AG09319 (cell line): Measurements from ENCODE around the gene PDK4.

ENCODE experiments used
- DNase-seq: peaks from one replicate; pipeline ENCODE4 v3.0.0-alpha.2; 2010; ENCODE audit warnings: low read depth; ENCODE audit errors: extremely low read depth
- TF ChIP-seq, protein P1 (sequence below): IDR thresholded peaks from 2 replicates; pipeline ENCODE4 v1.5.1; 2011; ENCODE audit warnings: low read depth, mild to moderate bottlenecking, inconsistent platforms, low read length, moderate library complexity

The PDK4 gene

DNA sequence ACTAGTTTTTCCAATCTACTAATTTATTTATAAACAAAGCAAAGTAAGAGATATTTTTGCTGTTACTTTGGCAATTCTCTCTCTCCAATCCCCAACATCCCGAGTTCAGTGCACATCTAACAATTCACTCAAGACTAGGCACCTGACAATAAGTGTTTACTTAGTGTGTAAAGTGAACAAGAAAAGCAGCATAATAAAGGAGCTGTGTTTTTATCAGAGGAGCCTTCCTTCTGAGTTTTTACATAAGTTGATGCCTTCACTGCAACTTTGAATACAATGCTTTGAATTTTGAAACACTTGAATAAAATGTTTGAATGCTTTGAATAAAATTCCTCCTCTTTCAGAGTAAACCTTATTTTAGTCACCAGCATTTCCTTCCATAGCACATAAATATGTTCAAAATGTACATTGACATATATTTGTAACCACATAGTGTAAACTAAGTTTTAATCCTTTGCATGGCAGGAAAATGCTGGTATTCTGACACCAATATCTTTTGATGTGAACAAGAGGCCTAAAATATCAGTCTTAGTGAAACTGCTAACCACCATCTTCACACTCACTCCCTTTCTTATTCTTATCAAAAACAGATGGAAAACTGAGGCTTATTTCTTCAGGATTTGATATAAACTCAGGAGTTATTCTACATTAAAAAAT is 11.4 kb downstream of the PDK4 start:
- TF ChIP-seq, protein P1, sequence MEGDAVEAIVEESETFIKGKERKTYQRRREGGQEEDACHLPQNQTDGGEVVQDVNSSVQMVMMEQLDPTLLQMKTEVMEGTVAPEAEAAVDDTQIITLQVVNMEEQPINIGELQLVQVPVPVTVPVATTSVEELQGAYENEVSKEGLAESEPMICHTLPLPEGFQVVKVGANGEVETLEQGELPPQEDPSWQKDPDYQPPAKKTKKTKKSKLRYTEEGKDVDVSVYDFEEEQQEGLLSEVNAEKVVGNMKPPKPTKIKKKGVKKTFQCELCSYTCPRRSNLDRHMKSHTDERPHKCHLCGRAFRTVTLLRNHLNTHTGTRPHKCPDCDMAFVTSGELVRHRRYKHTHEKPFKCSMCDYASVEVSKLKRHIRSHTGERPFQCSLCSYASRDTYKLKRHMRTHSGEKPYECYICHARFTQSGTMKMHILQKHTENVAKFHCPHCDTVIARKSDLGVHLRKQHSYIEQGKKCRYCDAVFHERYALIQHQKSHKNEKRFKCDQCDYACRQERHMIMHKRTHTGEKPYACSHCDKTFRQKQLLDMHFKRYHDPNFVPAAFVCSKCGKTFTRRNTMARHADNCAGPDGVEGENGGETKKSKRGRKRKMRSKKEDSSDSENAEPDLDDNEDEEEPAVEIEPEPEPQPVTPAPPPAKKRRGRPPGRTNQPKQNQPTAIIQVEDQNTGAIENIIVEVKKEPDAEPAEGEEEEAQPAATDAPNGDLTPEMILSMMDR = no peak
- DNase-seq = no peak

DNA sequence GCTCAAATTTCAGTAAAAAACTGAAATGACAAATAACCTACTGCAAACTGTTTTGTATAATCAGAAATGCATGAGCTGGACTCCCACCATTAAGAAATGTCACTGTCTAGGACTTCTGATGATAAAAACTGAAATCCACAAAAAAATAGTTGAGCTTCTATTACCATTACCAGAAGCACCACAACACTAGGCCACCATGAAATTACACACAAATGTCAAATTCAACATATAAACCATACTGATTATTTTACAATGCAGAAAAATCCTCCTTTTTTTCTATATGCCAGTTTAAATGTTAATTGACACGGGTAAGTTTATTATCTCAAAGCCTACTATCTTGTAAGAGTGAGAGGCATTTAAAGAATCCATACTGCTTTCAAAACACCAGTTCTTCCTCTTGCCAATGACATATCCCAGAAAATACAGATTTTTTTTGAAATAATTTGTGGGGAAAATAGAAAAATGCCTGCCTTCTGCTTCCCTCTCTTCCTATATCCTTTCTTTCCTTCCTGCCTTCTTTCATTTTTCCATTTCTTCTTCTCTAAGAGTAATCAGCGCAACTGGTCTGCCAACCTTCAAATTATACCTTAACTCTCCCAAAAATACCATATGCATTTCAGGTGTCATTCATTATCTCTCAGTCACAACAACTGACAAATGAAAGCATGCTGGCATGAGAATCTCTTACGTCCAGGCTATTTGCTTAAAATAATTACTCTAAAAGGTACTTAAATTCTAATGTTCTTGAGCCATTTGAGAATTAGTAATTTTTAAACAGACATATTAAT is 12.3 kb downstream of the PDK4 start:
- TF ChIP-seq, protein P1 = no peak
- no peak for DNase-seq

DNA sequence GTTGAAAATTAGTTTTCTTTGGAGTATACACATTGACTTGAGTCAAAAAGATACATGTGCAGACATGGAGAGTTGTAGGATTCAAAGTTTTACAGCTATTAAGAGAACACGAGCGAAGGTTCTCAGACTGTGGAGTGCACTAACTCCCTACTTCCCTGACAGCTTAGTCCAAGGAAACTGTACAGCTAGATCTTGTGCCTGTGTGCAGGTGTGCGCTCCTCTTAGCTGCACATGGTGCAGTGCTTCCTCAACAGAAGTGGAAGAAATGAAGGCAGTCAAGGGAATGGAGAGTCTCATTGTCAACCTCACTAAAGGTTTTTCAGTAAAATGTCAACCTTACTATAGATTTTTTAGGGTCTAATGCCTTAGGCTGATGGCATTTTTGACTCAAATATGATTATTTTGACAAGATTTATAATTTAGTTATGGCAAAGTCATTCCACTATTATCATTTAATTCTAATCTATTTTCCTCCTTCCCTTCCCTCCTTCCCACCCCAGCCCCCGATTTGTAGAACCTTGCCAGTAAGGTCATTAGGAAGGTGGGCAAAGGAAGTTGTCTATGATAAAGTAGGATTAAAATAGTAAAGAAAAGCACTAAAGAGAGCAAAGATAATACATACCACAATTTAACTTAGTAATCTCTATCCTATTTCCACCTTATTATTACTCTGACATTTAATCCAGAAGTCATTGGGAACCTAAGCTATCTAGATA is 13.6 kb downstream of the PDK4 start:
- TF ChIP-seq, protein P1 = no peak
- DNase-seq = no peak

DNA sequence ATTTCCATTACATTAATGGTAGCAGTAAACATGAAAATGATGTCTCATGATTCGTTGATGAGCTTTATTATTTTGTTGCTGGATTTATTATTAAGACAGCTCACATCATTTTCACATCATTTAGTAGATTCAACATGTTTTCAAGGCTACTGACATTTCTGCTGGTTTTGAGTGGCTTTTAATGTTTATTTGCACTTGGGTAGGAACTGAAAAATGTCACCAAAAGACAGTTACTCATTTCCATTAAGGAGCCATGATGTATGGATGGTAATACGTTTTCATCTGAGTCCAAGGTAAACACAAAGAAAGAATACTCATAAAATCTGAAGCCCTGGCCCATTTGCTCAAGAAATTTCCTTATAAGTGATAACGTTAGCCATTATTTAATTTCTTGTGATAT is 14.8 kb downstream of the PDK4 start:
- DNase-seq = no peak
- TF ChIP-seq, protein P1 = no peak

DNA sequence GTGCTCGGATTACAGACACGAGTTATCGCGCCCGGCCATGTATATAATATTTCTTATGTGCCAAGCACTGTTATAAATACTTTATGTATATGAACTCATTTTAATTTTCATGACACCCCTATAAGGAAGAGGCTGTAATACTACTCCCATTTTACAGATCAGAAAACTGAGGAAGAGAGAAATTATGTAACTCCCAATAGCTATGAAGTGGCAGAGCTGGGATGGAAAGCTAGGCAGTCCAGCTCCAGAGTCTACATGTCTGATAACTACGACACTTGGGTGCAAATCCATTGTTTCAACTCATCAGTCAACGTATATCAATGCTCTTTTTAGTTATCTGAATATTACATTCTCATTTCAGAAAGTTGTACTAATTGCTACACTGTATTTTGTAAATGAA is 17.0 kb downstream of the PDK4 start:
- no peak for DNase-seq
- TF ChIP-seq, protein P1 = no peak

DNA sequence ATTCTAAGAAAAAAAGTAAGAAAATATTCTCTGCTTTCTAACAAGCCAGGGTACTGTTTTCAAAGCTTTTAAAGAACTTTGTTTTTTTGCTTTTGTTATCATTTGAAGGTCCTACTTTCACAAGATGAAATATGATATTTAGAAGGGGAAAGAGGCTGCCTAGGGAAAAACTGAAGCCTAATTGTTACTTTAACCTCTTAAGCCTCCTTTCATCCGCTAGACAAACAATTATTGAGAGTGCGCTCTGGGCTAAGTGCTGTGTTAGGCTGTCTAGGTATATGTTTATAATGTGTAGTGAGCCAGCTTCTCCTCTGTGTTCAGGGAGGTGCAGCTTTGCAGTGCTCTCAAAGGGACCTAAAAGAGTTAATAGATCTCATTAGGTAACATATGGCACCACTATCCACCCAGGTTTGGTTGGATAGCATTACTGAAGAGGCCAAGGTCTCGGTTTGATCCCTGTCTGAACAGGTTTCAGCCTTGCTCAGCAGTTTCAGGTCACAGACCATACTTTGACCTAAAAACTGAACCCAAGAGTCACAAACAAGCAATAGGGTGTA is 17.9 kb downstream of the PDK4 start:
- TF ChIP-seq, protein P1 = no peak
- no peak for DNase-seq
